H9 (cell line): Measurements from ENCODE around the gene GPC3. TPM values are rescaled to one million over a fixed set of nuclear protein-coding genes. Genes with fewer than 3 reads are reported as not detected.
A peak's percentile ranks its signal among the peaks of the same experiment; 100 is the strongest.

Experiments
- DNase-seq: peaks from one replicate; pipeline ENCODE4 v3.0.0-alpha.2; 2017
- H2AFZ ChIP-seq: one replicate; pipeline ENCODE4 v1.6.1; 2013; ENCODE audit warnings: mild to moderate bottlenecking, low read length, control low read depth, moderate library complexity
- H2AK5ac ChIP-seq: 2 replicates; pipeline ENCODE4 v1.6.1; 2013; ENCODE audit warnings: low read length, control low read depth, mixed read lengths; ENCODE audit not compliant: insufficient read length
- H2BK120ac ChIP-seq: one replicate; pipeline ENCODE4 v1.6.1; 2013; ENCODE audit warnings: low read depth, mild to moderate bottlenecking, low read length, control low read depth, inconsistent platforms; ENCODE audit not compliant: poor library complexity, severe bottlenecking
- H2BK12ac ChIP-seq: 2 replicates; pipeline ENCODE4 v1.6.1; 2013; ENCODE audit warnings: low read length, control low read depth, mixed read lengths, low read depth; ENCODE audit not compliant: insufficient read length
- H2BK15ac ChIP-seq: 2 replicates; pipeline ENCODE4 v1.6.1; 2013; ENCODE audit warnings: low read depth, low read length, control low read depth
- H2BK20ac ChIP-seq: one replicate; pipeline ENCODE4 v1.6.1; 2013; ENCODE audit warnings: low read depth, mild to moderate bottlenecking, low read length, control low read depth, inconsistent platforms; ENCODE audit not compliant: poor library complexity, severe bottlenecking
- H2BK5ac ChIP-seq: 2 replicates; pipeline ENCODE4 v1.6.1; 2013; ENCODE audit warnings: low read length, control low read depth, mixed read lengths; ENCODE audit not compliant: insufficient read length
- H3K14ac ChIP-seq: 2 replicates; pipeline ENCODE4 v1.6.1; 2013; ENCODE audit warnings: low read length, control low read depth; ENCODE audit not compliant: insufficient read depth
- H3K18ac ChIP-seq: 2 replicates; pipeline ENCODE4 v1.6.1; 2013; ENCODE audit warnings: low read depth, mild to moderate bottlenecking, mixed read lengths, low read length, control low read depth; ENCODE audit not compliant: insufficient read length
- H3K23ac ChIP-seq: 2 replicates; pipeline ENCODE4 v1.6.1; 2013; ENCODE audit warnings: low read length, control low read depth, mixed read lengths, low read depth; ENCODE audit not compliant: insufficient read length
- H3K23me2 ChIP-seq: 2 replicates; pipeline ENCODE4 v1.6.1; 2013; ENCODE audit warnings: low read depth, mild to moderate bottlenecking, mixed read lengths, low read length, control low read depth; ENCODE audit not compliant: insufficient read length, poor library complexity, severe bottlenecking
- H3K27ac ChIP-seq: 2 replicates; pipeline ENCODE4 v1.5.1; 2013; ENCODE audit warnings: low read length, control low read depth, mixed read lengths, low read depth; ENCODE audit not compliant: insufficient read length
- H3K27me3 ChIP-seq: 2 replicates; pipeline ENCODE4 v1.6.1; 2013; ENCODE audit warnings: low read length, control low read depth, inconsistent platforms; ENCODE audit not compliant: insufficient read depth
- H3K4ac ChIP-seq: 2 replicates; pipeline ENCODE4 v1.6.1; 2013; ENCODE audit warnings: low read depth, mild to moderate bottlenecking, control low read depth, inconsistent platforms, low read length, moderate library complexity
- H3K4me1 ChIP-seq: 2 replicates; pipeline ENCODE4 v1.6.1; 2013; ENCODE audit warnings: low read length, control low read depth, inconsistent platforms; ENCODE audit not compliant: insufficient read depth
- H3K4me2 ChIP-seq: 2 replicates; pipeline ENCODE4 v1.6.1; 2013; ENCODE audit warnings: low read length, control low read depth, mixed read lengths; ENCODE audit not compliant: insufficient read length, insufficient read depth
- H3K56ac ChIP-seq: 2 replicates; pipeline ENCODE4 v1.6.1; 2013; ENCODE audit warnings: low read depth, mild to moderate bottlenecking, mixed read lengths, low read length, control low read depth; ENCODE audit not compliant: insufficient read length
- H3K79me1 ChIP-seq: 2 replicates; pipeline ENCODE4 v1.6.1; 2013; ENCODE audit warnings: low read depth, mild to moderate bottlenecking, moderate library complexity, low read length, control low read depth, inconsistent platforms; ENCODE audit not compliant: insufficient read depth, poor library complexity, severe bottlenecking
- H3K79me2 ChIP-seq: 2 replicates; pipeline ENCODE4 v1.6.1; 2013; ENCODE audit warnings: low read length, control low read depth, inconsistent platforms; ENCODE audit not compliant: insufficient read depth
- H3K9ac ChIP-seq: 2 replicates; pipeline ENCODE4 v1.6.1; 2013; ENCODE audit warnings: low read length, control low read depth, mixed read lengths; ENCODE audit not compliant: insufficient read length; ENCODE audit errors: extremely low read depth
- H3K9me3 ChIP-seq: one replicate; pipeline ENCODE4 v1.6.1; 2013; ENCODE audit warnings: low read depth, low read length, inconsistent platforms; ENCODE audit not compliant: control insufficient read depth
- H3T11ph ChIP-seq: one replicate; pipeline ENCODE4 v1.6.1; 2013; ENCODE audit warnings: mild to moderate bottlenecking, low read length, control low read depth, inconsistent platforms
- H4K20me1 ChIP-seq: one replicate; pipeline ENCODE4 v1.6.1; 2013; ENCODE audit not compliant: control insufficient read depth, insufficient read length, insufficient read depth
- H4K5ac ChIP-seq: 2 replicates; pipeline ENCODE4 v1.6.1; 2013; ENCODE audit warnings: low read depth, mild to moderate bottlenecking, mixed read lengths, low read length, control low read depth; ENCODE audit not compliant: insufficient read length
- H4K8ac ChIP-seq: replicated peaks from 2 replicates; pipeline ENCODE4 v1.6.1; 2013; ENCODE audit warnings: low read length, control low read depth, mixed read lengths, low read depth; ENCODE audit not compliant: insufficient read length
- H4K91ac ChIP-seq: 2 replicates; pipeline ENCODE4 v1.6.1; 2013; ENCODE audit warnings: low read depth, mild to moderate bottlenecking, moderate library complexity, mixed read lengths, low read length, control low read depth; ENCODE audit not compliant: insufficient read length
- H3K27ac Mint-ChIP-seq, 3 experiments: 2 replicates in 2 of 3; 3 replicates in 1 of 3; pipeline ENCODE4 v1.8.0; 2020 to 2021; ENCODE audit warnings: mixed read lengths in 3 of 3, mild to moderate bottlenecking in 1 of 3, moderate library complexity in 1 of 3
- H3K27me3 Mint-ChIP-seq: 2 replicates; pipeline ENCODE4 v1.8.0; 2021; ENCODE audit warnings: low read depth, mild to moderate bottlenecking, moderate library complexity, mixed read lengths
- H3K36me3 Mint-ChIP-seq, 3 experiments: 2 replicates in 2 of 3; 3 replicates in 1 of 3; pipeline ENCODE4 v1.8.0; 2020 to 2021; ENCODE audit warnings: low read depth in 3 of 3, mixed read lengths in 3 of 3; ENCODE audit not compliant: insufficient read depth in 1 of 3
- H3K4me1 Mint-ChIP-seq, 2 experiments: 2 replicates each; pipeline ENCODE4 v1.8.0; 2020; ENCODE audit warnings: mixed read lengths in 2 of 2
- H3K4me3 Mint-ChIP-seq, 2 experiments: 2 replicates in 1 of 2; 3 replicates in 1 of 2; pipeline ENCODE4 v1.8.0; 2020 to 2021; ENCODE audit warnings: mild to moderate bottlenecking in 2 of 2, mixed read lengths in 2 of 2, moderate library complexity in 1 of 2
- H3K9me3 Mint-ChIP-seq, 2 experiments: 2 replicates in 1 of 2; 3 replicates in 1 of 2; pipeline ENCODE4 v1.8.0; 2020; ENCODE audit warnings: mild to moderate bottlenecking in 2 of 2, mixed read lengths in 2 of 2, moderate library complexity in 1 of 2
- CTCF ChIP-seq: fragments of 200-600 bp; sonication (generic); conservative IDR thresholded peaks from 3 replicates; pipeline ENCODE4 v1.8.0; 2021; ENCODE audit warnings: antibody characterized with exemption, mild to moderate bottlenecking
- WGBS: extraction: QIAGEN DNeasy Blood & Tissue Kit; methylation state at CpG from one replicate; pipeline ENCODE4 v1.1.7; 2013; ENCODE audit warnings: missing lambda C conversion rate, low lambda C conversion rate, mixed read lengths; ENCODE audit not compliant: insufficient read length; ENCODE audit errors: extremely low coverage; 5-methylcytosine and 5-hydroxymethylcytosine counted together
- total RNA-seq: library from RNA; stranded (reverse); gene quantifications from 2 replicates; pipeline ENCODE4 v1.2.1, GENCODE V29; 2021

Gene GPC3
- total RNA-seq, 1 experiment from 2014 or later = 108 TPM

- H3K9ac ChIP-seq = no peak overlapping the region
- H3K4me2 ChIP-seq = peak overlapping the region; percentile 55
Observed at GRCh38 chrX:133985967-133986683, 731 bp upstream of the GPC3 start.

More at GRCh38 chrX:133985967-133986683, 731 bp upstream of the GPC3 start:
- Histone ChIP-seq H3K27ac (no peak overlapping the region), H4K91ac (no peak overlapping the region), H2BK20ac (no peak overlapping the region), H2AK5ac (no peak overlapping the region), H2BK15ac (no peak overlapping the region), H3K23me2 (peaks cover 19% of the 10 kb centered on the region), H4K5ac (no peak overlapping the region), H3K56ac (no peak overlapping the region), H4K8ac (no peak overlapping the region), H3K79me2 (no peaks in the 10 kb centered on the region), H2BK12ac (no peak overlapping the region), H2BK120ac (no peak overlapping the region), H3K27me3 (peaks cover 10% of the 10 kb centered on the region; the same call in 1 of the 2 replicates), H3T11ph (no peak overlapping the region), H3K9me3 (no peaks in the 10 kb centered on the region), H2AFZ (peak overlapping the region; percentile 53), H3K4ac (no peak overlapping the region), H3K18ac (no peak overlapping the region), H3K14ac (0 out of 2 replicates have a peak overlapping the region, but pooled peaks have one; percentile 31), H3K79me1 (no peaks in the 10 kb centered on the region), H2BK5ac (no peak overlapping the region), H3K23ac (no peak overlapping the region), H3K4me1 (peaks cover 19% of the 10 kb centered on the region; the same call in 1 of the 2 replicates), H4K20me1 (no peaks in the 10 kb centered on the region)
- WGBS = no CpG with 5 or more reads among the region's 14 CpGs
- Mint-ChIP-seq H3K4me3 (peak overlapping the region; percentile 72 to 80), H3K36me3 (no peaks in the 10 kb centered on the region; a peak in 1 of 7 replicates), H3K27ac (peak overlapping the region in 2 of 3 experiments; percentile 50 to 90; a peak in 2 of 7 replicates), H3K27me3 (peaks cover 29% of the 10 kb centered on the region), H3K9me3 (no peaks in the 10 kb centered on the region; a peak in 1 of 5 replicates), H3K4me1 (peaks cover 62 to 66% of the 10 kb centered on the region in 2 experiments)
- TF ChIP-seq CTCF = no peak
- no peak for DNase-seq
